GM12801 (cell line): ENCODE measurements around the gene ALLC.

Experiments used
- CTCF ChIP-seq: IDR thresholded peaks from one replicate; pipeline ENCODE4 v1.5.1; 2011; ENCODE audit warnings: control low read depth; ENCODE audit not compliant: insufficient read length; ENCODE audit errors: extremely low read depth

The ALLC gene

DNA sequence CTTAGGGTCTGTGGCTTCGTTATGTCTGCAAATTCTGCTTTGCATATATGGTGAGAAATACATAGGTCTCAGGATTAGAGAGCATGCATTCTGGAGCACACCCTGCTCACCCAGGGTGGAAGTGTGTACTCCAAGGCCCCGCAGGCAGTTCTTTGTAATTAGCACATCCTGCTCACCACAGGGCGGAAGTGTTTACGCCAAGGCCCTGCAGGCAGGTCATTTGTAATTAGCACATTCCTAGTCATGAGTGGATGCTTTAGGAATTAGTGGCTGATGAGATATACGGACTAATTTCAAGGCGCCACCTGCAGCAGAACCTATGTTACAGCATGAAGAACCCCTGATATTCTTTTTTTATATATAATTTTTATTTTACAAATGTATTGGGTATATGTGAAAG lies 4.2 kb downstream of the ALLC start:
- TF ChIP-seq CTCF, result no peak

DNA sequence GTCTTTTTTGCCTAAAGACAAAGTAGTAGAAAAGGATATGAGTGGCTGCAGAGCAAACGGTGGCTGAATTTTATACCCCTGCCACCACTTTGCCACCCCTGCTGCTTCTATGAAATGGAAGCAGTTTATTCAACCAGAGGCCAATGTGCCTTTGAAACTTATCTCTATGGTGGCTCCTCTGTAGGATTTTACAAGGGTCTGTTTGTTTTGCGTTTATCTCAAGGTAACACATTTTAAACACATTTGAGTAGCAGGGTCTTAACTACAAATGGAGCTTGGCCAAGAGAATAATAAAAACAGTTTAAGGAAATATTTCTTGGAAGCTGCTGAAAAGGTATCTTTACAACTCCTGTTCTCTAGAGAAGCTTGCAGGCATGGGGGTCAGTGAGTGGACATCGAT lies 6.1 kb downstream of the ALLC start:
- TF ChIP-seq CTCF, result no peak

DNA sequence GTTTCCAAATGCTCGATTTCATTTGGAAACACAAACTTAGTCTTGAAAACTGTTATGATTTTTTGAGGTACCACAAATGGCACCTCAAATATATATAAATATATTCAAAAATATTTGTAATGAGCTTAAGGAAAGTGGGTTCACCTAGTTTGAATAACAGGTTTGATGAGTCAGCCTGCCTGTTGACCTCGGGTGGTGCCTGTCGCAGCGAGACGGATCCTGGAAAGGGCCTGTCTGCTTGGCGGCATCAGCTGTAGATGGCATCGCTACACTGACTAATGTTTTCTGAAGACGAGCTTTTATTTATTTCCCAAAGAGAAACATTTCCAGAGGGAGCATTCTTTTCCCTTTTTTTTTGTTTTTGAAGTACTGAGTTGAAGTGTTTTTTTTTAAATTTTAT lies 6.9 kb downstream of the ALLC start:
- TF ChIP-seq CTCF, result no peak

- no peak for TF ChIP-seq CTCF
These were observed 8.0 kb downstream of the ALLC start for GRCh38 chr2:3665886-3666612.

DNA sequence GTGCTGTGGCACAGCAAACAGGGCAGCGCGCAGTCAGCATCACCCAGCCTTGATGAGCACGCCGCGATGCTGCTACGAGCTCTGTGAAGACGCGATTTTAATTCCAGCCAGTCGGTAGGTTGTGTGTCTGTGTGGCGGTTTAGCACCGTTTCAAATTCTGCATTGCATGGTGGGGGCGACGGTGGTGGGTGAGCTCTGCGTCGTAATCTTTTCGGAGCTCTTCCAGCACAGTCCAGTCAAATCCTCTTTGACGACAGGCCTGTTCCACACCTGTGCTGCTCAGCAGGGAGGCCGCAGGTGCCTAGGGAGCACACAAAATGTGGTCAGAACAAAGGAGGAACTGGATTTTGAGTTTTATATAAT lies 8.6 kb downstream of the ALLC start:
- TF ChIP-seq CTCF, result no peak

DNA sequence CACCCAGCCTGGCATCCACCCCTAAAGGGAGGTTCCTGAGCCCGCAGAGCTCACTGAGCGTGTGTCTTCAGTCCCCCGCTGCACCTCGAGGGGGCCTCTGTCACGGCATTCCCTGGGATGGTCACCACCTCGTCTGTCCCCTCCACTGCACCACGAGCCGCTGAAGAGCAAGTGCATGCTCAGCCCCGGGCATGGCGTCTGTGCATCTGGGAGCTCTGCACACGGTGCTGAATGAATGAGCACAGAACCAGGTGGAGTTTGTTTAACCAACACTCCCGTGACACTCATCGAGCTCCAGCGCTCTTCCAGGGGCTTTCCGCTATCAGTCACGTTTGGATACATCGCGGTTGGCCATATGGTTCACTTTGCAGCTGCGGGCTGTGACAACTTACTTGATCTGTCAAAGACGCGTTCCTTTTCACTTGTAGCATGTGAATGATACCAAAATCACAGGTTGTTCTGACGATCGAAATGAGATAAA lies 9.2 kb downstream of the ALLC start:
- no peak for TF ChIP-seq CTCF

GRCh38 chr2:3669656-3670055 lies 11.7 kb downstream of the ALLC start:
- TF ChIP-seq CTCF, result no peak
